ENCODE data around the gene CPNE7.

CPNE7 gene

GRCh38 chr16:89616623-89617022 is 41.1 kb downstream of the CPNE7 start:
- Mint-ChIP-seq H3K27me3 (ENCODE audit: low read depth, poor library complexity) (peaks cover 12% of the 10 kb centered on the region), H3K4me3 (peak overlapping the region; percentile 48), H3K9me3 (no peaks in the 10 kb centered on the region), H3K27ac (peak overlapping the region; percentile 90), H3K36me3 (ENCODE audit: low read depth) (no peaks in the 10 kb centered on the region), H3K4me1 (peaks cover 53% of the 10 kb centered on the region)
- DNase-seq, result no peak
- TF ChIP-seq, protein P1, sequence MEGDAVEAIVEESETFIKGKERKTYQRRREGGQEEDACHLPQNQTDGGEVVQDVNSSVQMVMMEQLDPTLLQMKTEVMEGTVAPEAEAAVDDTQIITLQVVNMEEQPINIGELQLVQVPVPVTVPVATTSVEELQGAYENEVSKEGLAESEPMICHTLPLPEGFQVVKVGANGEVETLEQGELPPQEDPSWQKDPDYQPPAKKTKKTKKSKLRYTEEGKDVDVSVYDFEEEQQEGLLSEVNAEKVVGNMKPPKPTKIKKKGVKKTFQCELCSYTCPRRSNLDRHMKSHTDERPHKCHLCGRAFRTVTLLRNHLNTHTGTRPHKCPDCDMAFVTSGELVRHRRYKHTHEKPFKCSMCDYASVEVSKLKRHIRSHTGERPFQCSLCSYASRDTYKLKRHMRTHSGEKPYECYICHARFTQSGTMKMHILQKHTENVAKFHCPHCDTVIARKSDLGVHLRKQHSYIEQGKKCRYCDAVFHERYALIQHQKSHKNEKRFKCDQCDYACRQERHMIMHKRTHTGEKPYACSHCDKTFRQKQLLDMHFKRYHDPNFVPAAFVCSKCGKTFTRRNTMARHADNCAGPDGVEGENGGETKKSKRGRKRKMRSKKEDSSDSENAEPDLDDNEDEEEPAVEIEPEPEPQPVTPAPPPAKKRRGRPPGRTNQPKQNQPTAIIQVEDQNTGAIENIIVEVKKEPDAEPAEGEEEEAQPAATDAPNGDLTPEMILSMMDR (IDR thresholded peaks at IDR 0.05), result no peak

- DNase-seq, result no peak
- Mint-ChIP-seq H3K27me3 (ENCODE audit: low read depth, poor library complexity) (peaks cover 16% of the 10 kb centered on the region), H3K4me3 (no peak overlapping the region), H3K9me3 (no peaks in the 10 kb centered on the region), H3K4me1 (peaks cover 56% of the 10 kb centered on the region), H3K27ac (no peak overlapping the region), H3K36me3 (ENCODE audit: low read depth) (no peaks in the 10 kb centered on the region)
- TF ChIP-seq, protein P1 (IDR thresholded peaks at IDR 0.05), result no peak
Observed at GRCh38 chr16:89617036-89617435, 41.5 kb downstream of the CPNE7 start.

DNA sequence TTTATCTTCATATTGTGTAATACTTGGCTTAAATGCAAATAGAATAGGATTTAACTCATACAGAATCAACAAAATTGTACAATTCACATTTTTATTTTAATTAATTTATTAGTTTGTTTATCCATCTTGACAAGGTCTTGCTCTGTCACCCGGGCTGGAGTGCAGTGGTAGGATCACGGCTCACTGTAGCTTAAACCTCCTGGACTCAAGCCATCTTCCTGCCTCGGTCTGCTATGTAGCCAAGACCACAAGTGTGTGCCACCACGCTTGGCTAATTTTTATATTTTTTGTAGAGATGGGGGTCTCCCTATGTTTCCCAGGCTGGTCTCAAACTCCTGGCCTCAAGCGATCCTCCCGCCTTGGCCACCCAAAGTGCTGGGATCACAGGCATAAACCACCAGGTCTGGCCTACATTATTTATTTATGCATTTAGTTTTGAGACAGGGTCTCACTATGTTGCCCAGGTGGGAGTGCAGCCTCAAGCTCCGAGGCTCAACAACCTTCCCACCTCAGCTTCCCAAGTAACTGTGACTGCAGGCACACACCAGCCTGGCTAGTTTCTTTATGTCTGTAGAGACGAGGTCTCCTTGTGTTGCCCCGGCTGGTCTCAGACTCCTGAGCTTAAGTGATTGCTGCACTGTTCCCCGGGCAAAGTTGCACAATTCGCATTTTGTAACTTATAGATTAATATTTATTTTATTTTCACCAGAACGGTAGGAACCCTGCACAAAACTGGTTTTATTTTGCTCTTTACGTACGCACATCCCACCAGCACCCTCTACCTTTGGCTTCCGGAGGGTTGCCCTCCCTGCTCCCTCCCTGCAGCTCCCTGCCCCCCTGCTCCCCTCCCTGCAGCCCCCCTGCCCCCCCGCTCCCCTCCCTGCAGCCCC is 42.8 kb downstream of the CPNE7 start:
- DNase-seq, result no peak
- Mint-ChIP-seq H3K36me3 (ENCODE audit: low read depth) (no peaks in the 10 kb centered on the region), H3K9me3 (no peaks in the 10 kb centered on the region), H3K27me3 (ENCODE audit: low read depth, poor library complexity) (peaks cover 21% of the 10 kb centered on the region), H3K27ac (no peak overlapping the region), H3K4me3 (no peak overlapping the region), H3K4me1 (peaks cover 53% of the 10 kb centered on the region)
- TF ChIP-seq, protein P1 (IDR thresholded peaks at IDR 0.05), result no peak

DNA sequence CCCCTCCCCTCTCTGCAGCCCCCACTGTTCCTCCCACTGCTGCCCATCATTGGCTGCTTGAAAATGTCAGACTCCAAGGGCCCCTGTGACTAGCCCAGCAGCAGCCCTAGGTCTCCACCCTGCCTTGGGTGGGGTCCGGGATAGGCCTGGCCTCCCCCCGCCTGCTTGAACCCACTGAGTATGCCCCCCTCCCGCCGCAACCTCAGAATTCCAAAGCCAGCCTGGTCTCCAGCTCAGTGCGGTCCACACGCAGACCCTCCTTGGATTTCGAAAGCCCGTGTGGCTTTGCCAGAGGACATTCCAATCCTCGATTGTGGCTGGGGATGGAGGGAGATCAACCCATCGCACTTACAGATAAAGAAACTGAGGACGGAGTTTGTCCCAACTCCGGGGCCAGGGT is 44.3 kb downstream of the CPNE7 start:
- no peak for DNase-seq
- TF ChIP-seq, protein P1 (IDR thresholded peaks at IDR 0.05), result no peak
- Mint-ChIP-seq H3K27me3 (ENCODE audit: low read depth, poor library complexity) (peaks cover 36% of the 10 kb centered on the region), H3K36me3 (ENCODE audit: low read depth) (no peaks in the 10 kb centered on the region), H3K4me3 (no peak overlapping the region), H3K27ac (no peak overlapping the region), H3K4me1 (peaks cover 64% of the 10 kb centered on the region), H3K9me3 (no peaks in the 10 kb centered on the region)

- H3K9me3 Mint-ChIP-seq, result no peaks in the 10 kb centered on the region
- H3K4me3 Mint-ChIP-seq, result no peak overlapping the region
- peaks cover 68% of the 10 kb centered on the region for H3K4me1 Mint-ChIP-seq
- peaks cover 40% of the 10 kb centered on the region for H3K27me3 Mint-ChIP-seq (ENCODE audit: low read depth, poor library complexity)
- H3K36me3 Mint-ChIP-seq (ENCODE audit: low read depth), result no peaks in the 10 kb centered on the region
- no peak overlapping the region for H3K27ac Mint-ChIP-seq
- TF ChIP-seq, protein P1 (IDR thresholded peaks at IDR 0.05), result no peak
- DNase-seq, result no peak
Observed at GRCh38 chr16:89620406-89620841, 44.9 kb downstream of the CPNE7 start.
